GM19328 (cell line): ENCODE measurements around the gene METTL8.
"Not testable (repeated sequence)": the region's sequence is repeated elsewhere in the genome, so short reads cannot be mapped to it uniquely, and the experiment has no call there.

Experiments
- ATAC-seq: cut with Tn5 transposase; IDR thresholded peaks from one replicate; pipeline ENCODE4 v1.9.1; 2021; ENCODE audit warnings: mild to moderate bottlenecking, moderate library complexity; ENCODE audit not compliant: unreplicated experiment

Gene METTL8

GRCh38 chr2:171402906-171403580 is 30.7 kb downstream of the METTL8 start:
- ATAC-seq = no peak

DNA sequence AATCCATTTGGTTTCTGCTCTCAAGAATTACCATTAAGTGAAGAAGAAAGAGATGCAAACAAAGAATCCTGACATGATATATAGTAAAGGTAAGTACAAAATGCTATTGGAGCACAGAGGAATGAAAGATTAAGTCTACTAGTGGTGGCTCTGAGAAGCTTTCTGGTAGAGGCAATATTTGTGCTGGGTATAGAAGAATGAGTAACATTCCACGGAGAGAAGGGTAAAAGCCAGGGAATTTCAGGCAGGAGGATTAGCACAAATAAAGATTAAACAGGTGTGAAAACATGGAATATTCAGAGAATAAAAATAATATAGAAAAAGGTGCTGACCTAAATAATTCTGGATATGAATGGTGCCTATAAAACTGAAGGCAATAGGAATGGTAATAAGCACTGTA is 31.8 kb downstream of the METTL8 start:
- no peak for ATAC-seq

GRCh38 chr2:171400395-171400794 is 33.4 kb downstream of the METTL8 start:
- no peak for ATAC-seq

GRCh38 chr2:171399292-171399691 is 34.5 kb downstream of the METTL8 start:
- ATAC-seq = no peak

DNA sequence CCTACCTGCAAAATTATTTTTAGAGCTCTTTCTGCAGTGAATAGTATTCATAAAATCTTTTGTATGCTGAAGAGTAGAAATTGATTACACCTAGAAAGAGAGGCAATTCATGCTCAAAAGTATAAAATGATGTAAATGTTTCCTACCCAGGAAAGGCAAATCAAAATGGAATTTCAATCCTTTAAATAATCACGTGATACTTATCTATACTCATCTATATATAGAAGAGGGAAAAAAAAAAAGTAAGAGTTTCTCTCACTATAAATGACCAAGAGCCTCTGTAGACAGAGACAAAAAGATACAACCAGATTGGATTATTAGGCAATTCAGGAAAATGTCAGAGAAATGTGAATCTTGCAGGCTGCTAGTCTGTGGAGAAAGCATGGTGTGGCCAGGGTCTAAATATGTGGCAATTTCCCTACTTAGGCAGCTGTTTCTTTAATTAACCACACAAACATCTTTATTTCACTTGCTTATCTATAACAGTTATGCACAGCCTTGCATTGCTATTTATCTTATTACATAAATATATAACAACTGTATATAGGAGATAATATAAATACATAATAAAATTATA is 39.5 kb downstream of the METTL8 start:
- no peak for ATAC-seq

- no peak for ATAC-seq
These were observed 40.3 kb downstream of the METTL8 start for GRCh38 chr2:171393487-171393886.

DNA sequence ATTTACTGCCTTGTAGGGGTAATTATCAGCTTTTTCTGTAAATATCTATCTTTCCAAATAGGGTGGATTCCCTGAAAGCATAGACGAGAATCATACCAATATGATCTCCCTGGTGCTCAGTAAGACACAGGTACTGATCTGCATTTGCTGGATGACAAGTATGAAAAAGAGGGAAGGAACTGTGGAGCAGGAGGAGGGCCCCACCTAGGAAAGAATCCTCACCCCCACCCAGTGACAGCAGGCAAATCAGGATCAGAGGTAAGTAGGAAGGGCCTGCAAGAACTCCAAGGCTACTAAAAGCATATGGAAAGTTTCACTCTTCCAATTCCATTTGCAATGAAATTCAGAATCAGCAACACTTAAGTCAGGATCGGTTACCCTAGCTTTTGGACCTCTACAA is 42.3 kb downstream of the METTL8 start:
- no peak for ATAC-seq

- no peak for ATAC-seq
These were observed 42.8 kb downstream of the METTL8 start for GRCh38 chr2:171390941-171391516.

- ATAC-seq = no peak
These were observed 44.0 kb downstream of the METTL8 start for GRCh38 chr2:171389780-171390179.

GRCh38 chr2:171389325-171389724 is 44.5 kb downstream of the METTL8 start:
- ATAC-seq = no peak

GRCh38 chr2:171387052-171387451 is 46.7 kb downstream of the METTL8 start:
- no peak for ATAC-seq

GRCh38 chr2:171386627-171387026 is 47.2 kb downstream of the METTL8 start:
- ATAC-seq = no peak

DNA sequence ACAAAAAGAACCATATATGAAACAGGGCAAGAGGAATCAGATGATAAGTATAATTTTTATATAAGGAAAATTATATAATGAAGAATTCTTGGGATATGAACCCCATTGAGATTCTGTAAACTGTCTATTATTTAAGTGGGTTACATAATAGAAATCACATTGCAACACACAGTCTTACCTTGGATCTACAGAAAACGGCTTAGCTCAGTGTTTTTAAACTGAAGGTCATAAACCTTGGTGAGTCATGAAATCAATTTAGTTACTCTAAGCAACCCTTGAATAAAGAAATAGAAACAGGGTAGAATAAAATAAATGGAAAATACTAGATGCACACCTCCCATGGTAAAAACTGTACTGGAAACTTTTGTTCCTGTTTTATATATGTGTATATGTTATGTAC is 50.7 kb downstream of the METTL8 start:
- ATAC-seq = no peak

GRCh38 chr2:171382175-171382574 is 51.6 kb downstream of the METTL8 start:
- not testable (repeated sequence) for ATAC-seq

DNA sequence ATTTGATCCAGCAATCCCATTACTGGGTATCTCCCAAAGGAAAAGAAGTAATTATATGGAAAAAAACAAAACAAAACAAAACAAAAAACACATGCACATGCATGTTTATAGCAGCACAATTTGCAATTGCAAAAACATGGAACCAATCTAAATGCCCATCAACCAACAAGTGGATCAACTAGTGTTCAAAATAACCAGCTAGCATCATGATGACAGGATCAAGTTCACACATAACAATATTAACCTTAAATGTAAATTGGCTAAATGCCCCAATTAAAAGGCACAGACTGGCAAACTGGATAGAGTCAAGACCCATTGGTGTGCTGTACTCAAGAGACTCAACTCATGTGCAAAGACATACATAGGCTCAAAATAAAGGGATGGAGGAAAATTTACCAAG is 55.9 kb downstream of the METTL8 start:
- not testable (repeated sequence) for ATAC-seq

DNA sequence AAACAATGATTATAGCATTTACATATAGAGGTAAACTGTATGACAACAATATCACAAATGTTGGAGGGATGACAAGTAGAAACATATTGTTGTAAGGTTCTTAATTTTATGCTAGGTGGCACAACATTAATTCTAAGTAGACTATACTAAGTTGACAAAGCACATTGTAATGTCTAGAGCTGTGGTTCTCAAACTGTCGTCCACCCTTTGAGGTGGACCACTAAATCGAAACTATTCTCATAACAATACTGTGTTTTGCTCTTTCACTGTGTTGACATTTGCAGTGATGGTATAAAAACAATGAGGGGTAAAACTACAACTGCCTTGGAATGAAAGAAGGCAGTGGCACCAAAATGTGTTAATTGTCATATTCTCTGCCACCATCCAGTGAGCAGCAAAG is 66.1 kb downstream of the METTL8 start:
- ATAC-seq = no peak

DNA sequence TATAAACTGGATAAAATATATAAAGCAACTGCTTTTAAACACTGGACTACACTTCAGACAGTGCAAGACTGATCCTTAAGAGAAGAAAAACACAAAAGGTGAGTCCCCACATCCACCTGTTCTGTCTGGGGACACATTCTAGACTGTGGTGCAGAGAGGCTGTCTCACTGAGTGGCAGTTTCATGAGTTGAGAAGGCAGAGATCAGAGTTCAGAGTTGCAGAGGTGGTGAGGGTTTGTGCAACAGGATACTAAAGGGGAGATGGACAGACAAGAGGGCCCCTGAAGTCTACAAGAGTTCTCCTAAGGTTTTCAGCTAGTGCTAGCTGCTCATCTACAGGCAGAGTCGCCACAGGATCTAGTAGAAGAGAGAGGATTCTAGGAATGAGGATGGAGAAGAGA is 68.0 kb downstream of the METTL8 start:
- no peak for ATAC-seq

DNA sequence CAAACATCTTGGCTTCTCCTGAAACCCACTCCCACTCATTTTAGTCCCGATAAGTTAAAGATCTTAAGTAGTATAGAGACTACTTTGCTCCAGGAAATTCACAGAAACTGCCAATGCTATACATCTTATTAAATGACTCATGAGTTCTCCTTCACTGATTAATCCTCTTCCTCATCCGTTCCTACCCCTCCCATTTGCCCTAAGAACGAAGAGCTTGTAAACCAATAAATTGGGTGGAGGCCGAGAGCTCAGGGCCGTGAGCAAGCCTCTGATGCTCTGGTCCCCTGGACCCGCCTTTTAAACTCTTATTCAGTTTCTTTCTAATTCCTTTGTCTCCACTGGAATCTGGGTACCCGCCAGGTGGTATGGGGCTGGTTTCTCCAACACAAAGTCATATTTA is 68.6 kb downstream of the METTL8 start:
- ATAC-seq = no peak

DNA sequence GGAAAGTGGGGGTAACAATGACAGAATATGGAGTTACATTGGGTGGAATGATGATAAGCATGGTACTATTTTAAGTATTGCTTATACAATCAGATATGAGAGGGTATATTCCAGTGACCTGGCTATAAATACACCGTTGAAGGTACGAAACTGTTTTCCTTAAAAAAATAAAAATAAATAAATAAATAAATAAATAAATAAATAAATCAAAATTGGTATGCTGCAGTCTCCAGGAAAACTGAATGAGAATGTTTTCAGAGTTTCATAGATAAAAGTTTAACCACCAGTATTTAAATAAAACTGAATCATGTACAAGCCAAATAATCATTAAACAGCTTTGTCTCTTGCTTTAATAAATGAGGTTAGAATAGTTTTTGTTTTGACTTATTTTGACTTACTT is 71.4 kb downstream of the METTL8 start:
- no peak for ATAC-seq

DNA sequence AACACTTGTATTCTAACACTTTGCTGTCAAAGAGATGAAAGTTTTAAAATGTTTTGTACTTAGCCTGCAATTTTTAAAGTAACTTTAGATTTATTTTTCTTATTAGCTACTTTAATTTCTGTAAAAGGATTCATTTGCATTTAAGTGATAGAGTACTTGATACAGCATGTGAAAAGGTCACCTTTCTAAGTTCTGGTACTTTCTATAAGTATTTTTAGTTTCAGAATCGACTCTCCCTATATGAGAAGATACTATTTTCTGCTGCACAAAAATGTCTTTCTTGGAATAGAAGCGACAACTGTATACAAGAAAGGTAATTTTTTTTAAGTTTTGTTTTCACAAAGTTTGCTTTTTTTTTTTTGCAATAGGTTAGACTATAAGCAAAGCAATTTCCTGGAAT is 72.9 kb downstream of the METTL8 start:
- no peak for ATAC-seq

- ATAC-seq = not testable (repeated sequence)
These were observed 80.0 kb downstream of the METTL8 start for GRCh38 chr2:171353746-171354145.

DNA sequence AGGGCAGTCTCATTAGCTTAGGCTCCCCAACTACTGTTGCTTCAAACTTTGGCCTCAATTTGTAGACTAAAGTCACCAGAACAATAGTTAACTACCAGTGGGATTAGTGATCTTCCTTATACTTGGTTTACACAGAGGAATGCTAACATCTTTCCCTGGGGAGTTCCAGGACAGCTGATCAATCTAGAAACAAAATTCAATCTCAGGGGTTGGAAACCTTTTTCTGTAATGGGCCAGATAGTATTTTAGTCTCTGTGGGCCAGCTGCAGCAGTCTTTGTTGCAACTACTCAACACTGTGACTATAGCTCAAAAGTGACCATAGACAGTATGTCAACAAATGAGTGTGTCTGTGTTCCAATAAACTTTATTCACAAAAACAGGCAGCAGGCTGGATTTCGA is 85.7 kb downstream of the METTL8 start:
- no peak for ATAC-seq

- ATAC-seq = no peak
These were observed 86.2 kb downstream of the METTL8 start for GRCh38 chr2:171347591-171348032.
